ENCODE measurements around the gene PICALM.

- TF ChIP-seq GATA3 (IDR thresholded peaks at IDR 0.05; ENCODE audit: low read depth, low read length) (no peak), GATA2 (IDR thresholded peaks at IDR 0.05; ENCODE audit: low read depth, low read length) (no peak)
Observed at GRCh38 chr11:86035164-86035563, 33.7 kb downstream of the PICALM start.

Measured in SH-SY5Y (cell line).